Fibroblast of skin of left quadriceps (primary cell): ENCODE measurements around the gene ZNF230.

Experiments used
- DNase-seq, 2 experiments: peaks; one replicate each; pipeline ENCODE4 v3.0.0-alpha.2; 2013; ENCODE audit warnings: low read depth in 2 of 2

The ZNF230 gene

GRCh38 chr19:44042147-44042546 lies 39.4 kb downstream of the ZNF230 start:
- DNase-seq, result no peak

GRCh38 chr19:44050740-44051649 lies 48.2 kb downstream of the ZNF230 start:
- DNase-seq, result no peak

- DNase-seq, result peak; percentile 84 to 88
These were observed 49.1 kb downstream of the ZNF230 start, which contains the start of gene ZNF223 for GRCh38 chr19:44051650-44052402. ZNF223 (plus strand) TSS chr19:44052036; CDS start chr19:44055177, 3,141 bp downstream.

- no peak for DNase-seq
These were observed 53.1 kb downstream of the ZNF230 start for GRCh38 chr19:44055870-44056269.

- DNase-seq, result no peak
These were observed 56.5 kb downstream of the ZNF230 start for GRCh38 chr19:44059229-44059628.

- no peak for DNase-seq
These were observed 58.3 kb downstream of the ZNF230 start for GRCh38 chr19:44061038-44061437.
